GM12892 (cell line): ENCODE measurements around the gene ALDH2.

ENCODE experiments used
- POLR2AphosphoS5 ChIP-seq: IDR thresholded peaks from 2 replicates; pipeline ENCODE4 v1.6.1; 2011; ENCODE audit warnings: low read depth, low read length, control low read depth
- TAF1 ChIP-seq: IDR thresholded peaks from 2 replicates; pipeline ENCODE4 v1.6.1; 2011; ENCODE audit warnings: low read depth, mild to moderate bottlenecking, control low read depth, low read length, borderline replicate concordance

- TF ChIP-seq TAF1 (no peak), POLR2AphosphoS5 (no peak)
These were observed 1.6 kb downstream of the ALDH2 start for GRCh38 chr12:111768159-111768895.
